ENCODE data around the gene UPK3A.

- TF ChIP-seq POLR2A (IDR thresholded peaks at IDR 0.05) (no peak), CTCF (IDR thresholded peaks at IDR 0.05) (no peak)
Measured at GRCh38 chr22:45273452-45274075, 11.2 kb upstream of the UPK3A start.
